Activated CD4-positive, alpha-beta T cell treated with anti-CD3 and anti-CD28 coated beads for 4 hours (primary cell): ENCODE measurements around the gene KPTN.

Experiments used
- DNase-seq, 2 donors: peaks; one replicate each; pipeline ENCODE4 v3.0.0-alpha.2; 2020

The KPTN gene

DNA sequence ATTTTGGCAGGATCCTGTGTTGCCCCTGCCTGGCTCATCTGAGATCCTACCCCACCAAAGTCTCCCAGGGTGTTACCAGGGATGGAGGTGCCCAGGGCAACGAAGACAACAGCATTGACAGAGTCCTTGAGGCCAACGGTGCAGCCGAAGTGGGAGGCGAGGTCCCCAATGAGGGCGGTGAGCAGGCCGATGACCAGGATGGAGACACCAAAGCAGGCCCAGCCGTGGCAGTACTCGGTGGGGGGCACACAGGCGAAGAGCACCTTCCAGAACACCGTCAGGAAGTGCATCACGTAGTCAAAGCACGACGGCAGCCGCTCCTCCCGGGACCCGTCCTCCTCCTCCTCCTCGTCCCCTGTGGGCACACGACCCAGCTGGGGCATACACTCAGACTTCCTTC is 51.9 kb downstream of the KPTN start:
- DNase-seq, result no peak

DNA sequence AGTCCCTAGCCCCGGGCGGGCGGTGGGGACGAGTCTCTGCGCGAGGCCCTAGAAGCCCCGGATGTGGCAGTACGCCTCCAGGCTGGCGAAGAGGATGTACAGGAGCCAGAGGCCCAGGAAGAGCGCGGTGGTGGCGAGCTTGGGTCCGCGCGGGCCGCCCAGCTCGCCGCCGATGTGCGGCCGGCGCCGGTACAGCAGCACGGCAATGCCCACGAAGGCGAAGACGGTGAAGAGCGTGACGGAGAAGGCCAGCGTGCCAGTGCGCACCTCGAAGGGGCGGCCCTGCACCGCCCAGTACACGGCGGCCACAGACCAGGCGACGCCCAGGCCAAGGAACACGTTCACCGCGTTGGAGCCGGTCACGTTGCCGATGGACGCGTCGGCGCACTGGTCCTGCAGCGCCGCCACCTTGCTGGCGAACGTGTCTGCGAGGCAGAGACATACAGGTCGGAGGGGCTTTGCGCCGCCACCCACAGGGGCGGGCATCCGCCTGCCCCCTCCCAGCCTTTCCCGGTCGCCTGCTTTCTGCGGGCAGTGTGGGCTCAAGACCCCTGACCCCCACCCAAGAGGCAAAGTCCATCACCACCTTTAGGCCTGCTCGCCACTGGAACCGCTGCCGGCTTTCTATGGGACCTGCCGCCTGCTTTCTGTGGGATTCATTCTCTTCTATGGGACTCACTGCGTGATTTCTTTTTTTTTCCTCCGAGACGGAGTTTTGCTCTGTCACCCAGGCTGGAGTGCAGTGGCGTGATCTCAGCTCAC is 53.8 kb downstream of the KPTN start:
- DNase-seq, result no peak

DNA sequence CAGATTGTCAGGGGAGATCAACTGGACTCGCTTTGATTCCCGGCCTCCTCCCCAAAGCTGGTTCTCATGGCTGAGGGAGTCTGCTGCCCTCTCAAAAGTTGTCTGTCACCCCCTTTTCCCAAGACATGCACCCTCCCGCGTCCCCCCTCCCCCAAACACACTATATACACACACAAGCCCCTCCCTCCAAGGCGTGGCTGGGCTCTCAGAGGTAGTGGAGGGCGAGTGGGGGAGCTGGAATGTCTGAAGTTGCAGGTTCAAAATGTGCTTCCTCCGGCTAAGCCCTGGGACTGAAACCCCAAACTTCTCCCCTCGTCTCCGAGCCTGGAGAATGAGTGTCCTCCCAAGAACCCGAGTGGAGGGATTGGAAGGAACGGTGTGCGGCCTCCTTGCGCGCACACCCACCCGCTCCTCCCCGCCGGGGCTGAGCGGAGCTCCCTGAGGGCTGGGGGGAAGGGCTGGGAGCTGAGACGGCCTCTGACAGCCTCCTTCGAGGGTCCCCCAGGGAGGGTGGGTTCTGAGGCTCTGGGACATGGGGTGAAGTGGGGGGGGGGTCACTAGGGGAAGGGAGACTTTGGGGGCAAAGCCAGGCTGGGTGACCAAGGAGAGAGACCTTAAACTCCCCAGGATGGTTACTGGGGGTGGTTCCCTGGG is 54.8 kb downstream of the KPTN start:
- no peak for DNase-seq

DNA sequence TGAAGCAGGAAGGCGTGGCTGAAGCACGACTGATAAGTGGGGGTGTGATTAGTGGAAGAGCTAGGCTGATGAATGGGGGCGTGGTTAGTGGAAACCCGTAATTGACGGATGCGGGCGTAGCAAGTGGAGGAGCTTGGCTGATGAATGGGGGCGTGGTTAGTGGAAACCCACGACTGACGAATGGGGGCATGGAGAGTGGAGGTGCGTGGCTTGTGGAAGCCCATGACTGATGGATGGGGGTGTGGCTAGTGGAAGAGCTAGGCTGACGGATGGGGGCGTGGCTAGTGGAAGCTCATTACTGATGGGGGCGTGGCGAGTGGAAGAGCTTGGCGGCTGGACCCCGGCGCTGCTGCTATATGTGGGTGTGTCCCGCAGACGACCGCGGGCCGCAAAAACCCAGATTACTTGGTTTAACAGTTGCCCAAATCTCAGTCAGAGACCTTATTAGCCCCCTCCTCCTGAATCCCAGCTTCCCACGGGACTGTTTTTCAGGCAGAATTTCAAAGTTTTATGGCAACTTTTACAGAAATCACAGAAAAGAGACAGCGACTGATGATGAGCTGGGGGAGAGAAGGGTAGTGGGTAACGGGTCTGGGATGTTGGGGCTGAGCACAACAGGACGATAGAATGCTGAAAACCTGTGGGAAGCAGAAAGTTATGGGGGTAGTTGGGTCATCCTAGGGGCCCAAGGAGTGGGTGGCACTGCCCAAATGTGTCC is 55.7 kb downstream of the KPTN start:
- DNase-seq, result peak; percentile 81 to 87

DNA sequence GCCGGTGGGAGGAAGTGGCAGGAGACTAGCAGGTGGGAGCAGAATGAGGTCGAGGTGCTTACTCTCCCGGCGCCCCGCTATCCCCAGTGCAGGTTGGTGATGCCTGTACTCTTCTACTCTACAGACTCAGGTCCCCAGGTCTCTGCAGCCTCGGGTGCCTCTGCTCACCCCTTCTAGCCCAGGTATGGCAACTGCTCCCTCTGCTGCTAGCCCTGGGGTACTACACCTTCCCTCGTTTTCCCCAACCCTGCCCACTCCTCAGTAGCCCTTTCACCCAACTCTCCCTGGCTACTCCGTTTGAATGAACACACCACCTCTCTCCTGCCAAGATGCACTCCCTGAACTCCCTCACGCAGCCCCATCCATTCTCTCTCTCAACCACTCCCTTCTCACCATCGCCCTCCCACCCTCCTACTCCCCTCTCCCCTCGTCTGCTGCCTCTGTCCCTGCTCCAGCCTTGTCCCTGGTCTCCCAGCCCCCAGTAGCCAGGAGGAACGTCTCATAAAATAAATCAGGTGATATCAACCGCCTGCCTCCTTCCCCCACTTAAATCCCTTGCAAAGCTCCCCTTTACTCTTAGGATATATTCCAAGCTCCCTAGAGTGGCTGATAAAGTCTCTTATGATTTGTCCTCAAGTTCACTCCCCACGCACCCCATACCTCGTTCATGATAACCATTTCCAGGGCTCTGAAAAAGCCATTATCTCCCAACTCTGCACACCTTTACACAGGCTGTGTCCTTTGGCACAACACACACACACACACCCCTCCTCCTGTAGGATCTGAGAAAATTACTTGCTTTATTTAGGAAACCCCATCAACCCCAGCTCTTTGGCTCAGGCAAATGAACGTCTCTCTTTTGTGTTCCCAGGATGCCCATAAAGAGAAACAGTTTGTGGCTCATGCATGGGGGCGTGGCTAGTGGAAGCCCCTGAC is 56.5 kb downstream of the KPTN start:
- peak; percentile 55 to 69 for DNase-seq
